Measurements from ENCODE around the gene PNCK.

Gene PNCK

DNA sequence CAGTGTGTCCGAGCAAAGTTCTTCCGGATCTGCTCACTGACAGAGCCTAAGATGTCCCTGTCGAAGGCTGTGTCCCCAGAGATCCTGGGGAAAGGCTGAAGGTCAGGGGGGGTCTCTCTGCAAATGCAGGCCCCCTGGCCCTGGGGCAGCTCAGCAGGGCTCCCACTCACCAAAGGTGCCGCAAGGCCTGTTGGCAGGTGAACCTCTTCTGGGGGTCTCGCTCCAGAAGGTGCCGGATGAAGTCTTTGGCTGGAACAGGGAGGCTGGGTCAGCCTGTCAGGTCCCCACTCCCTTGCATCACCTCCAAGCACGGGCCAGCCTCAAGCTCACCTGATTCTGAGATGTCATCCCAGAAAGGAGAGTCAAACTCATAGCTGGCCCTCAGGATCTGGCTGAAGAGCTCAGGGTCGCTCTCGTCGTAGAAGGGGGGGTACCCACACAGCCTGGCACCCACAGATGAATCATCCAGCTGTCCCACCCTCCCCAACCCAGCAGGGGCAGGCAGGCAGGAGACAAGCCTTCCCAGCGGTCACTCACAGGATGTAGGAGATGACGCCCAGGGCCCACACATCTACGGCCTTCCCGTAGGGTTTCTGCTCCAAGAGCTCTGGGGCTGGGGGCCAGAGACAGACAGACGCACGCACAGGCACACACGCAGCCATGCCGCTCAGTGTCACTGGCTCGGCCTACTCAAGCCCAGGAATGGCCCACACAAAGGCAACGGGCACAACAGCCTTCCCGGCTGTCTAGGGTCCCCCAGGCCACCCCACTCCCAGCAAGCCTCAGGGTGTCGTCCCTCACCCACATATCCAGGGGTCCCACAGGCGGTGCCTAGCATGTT is 2.6 kb downstream of the PNCK start:
- no peak for TF ChIP-seq CTCF (IDR thresholded peaks at IDR 0.05; ENCODE audit: low read depth, low read length, missing control alignments)
- no peak overlapping the region for H3K4me3 ChIP-seq (ENCODE audit: low read depth, low read length)
- no peak for DNase-seq (ENCODE audit: low read depth)
- in situ Hi-C loops (cut with HindIII; ENCODE audit: low sequenced_read_pairs) = no loop called here

DNA sequence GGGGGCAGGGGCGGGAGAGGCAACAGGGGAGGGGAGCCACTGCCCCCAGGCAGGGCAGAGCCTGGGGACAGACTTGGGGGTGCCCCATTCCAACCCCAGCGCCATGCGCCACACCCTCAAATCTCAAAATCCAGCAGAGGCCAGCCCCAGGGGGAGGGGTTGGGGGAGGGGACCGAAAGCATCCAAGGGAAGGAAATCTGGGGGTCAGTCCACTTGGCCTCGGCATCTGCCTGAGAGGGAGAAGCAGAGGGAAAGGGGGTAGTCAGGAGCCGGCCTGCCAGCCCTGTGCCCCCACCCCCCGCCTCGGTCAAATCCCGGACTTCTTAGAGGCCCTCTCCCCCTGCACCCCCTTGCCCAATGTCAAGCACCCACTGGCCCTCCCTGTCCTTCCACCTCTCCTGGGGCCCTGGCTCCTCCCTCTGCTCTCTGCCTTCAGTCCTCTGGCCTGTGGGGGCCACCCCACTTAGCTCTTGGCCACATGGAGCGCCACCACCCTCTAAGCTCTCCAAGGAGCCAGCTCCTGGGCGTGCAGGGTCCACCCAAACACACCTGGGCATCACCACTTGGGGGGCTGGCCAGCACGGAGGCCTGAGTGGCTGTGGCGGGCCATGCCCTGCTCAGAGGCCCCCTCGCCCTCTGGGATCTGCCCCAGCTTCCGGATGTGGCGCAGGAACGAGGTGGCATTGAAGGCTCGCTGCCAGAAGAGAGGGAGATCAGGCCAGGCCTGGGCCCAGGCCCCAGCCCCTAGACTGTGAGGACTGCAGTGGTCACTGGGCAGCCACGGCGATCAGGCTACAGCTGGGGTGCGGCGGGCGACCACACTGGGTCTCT is 3.5 kb downstream of the PNCK start:
- H3K4me3 ChIP-seq (ENCODE audit: low read depth, low read length) = no peak overlapping the region
- no peak for TF ChIP-seq CTCF (IDR thresholded peaks at IDR 0.05; ENCODE audit: low read depth, low read length, missing control alignments)
- in situ Hi-C loops (cut with HindIII; ENCODE audit: low sequenced_read_pairs) = no loop called here
- no peak for DNase-seq (ENCODE audit: low read depth)

GRCh38 chrX:153669174-153669890 is 4.3 kb downstream of the PNCK start:
- no peak overlapping the region for H3K4me3 ChIP-seq (ENCODE audit: low read depth, low read length)
- DNase-seq (ENCODE audit: low read depth) = no peak
- TF ChIP-seq CTCF (IDR thresholded peaks at IDR 0.05; ENCODE audit: low read depth, low read length, missing control alignments) = peak; percentile 63
- in situ Hi-C loops (cut with HindIII; ENCODE audit: low sequenced_read_pairs) = no loop called here

DNA sequence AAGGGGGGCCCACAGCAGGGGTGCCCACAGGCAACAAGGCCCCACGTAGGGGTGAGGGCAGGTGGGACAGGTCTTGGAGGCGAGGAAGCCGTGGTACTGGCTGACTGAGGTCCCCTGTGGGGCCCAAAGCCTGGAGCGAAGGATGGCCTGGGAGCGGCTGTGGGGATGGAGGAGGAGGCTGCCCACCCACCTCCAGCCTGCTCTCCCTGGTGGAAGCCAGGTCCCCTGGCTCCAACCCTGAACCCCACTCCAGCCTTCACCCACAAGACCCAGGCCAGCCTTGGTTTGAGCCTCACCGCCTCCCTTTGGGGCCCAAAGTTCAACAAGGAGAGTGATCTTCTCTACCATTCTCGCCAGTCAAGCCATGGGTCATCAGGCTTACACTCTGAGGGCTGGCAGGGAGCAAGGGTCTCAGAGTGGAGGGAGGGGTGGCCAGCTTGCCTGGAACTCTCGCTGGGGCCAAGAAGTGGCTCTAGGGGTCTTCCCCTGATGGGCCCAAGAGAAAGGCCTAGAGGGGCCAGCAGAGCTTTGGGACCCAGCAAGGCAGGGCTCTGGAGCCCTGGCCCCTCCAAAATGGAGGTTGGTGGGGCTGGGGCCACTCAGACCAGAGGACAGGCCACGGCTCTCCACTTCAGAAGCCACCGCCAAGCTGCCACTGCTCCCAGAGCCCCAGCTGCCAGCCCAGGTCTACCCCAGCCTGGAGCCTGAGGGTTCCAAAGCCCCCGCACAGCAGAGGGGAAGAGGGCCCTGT is 5.0 kb downstream of the PNCK start:
- no peak for DNase-seq (ENCODE audit: low read depth)
- no peak overlapping the region for H3K4me3 ChIP-seq (ENCODE audit: low read depth, low read length)
- no peak for TF ChIP-seq CTCF (IDR thresholded peaks at IDR 0.05; ENCODE audit: low read depth, low read length, missing control alignments)
- in situ Hi-C loops (cut with HindIII; ENCODE audit: low sequenced_read_pairs) = no loop called here

GRCh38 chrX:153667956-153668396 is 5.6 kb downstream of the PNCK start:
- in situ Hi-C loops (cut with HindIII; ENCODE audit: low sequenced_read_pairs) = no loop called here
- peak; percentile 60 for DNase-seq (ENCODE audit: low read depth)
- TF ChIP-seq CTCF (IDR thresholded peaks at IDR 0.05; ENCODE audit: low read depth, low read length, missing control alignments) = peak; percentile 70
- no peak overlapping the region for H3K4me3 ChIP-seq (ENCODE audit: low read depth, low read length)
